Body of pancreas (tissue), 4 donors: ENCODE results near the gene RASA2.

Experiments
- CTCF ChIP-seq, 7 experiments: fragments of 450-650 bp in 4 of 7; fragments of 200-600 bp in 3 of 7; sonication (generic) in 3 of 7; IDR thresholded peaks; one replicate each; pipeline ENCODE4 v1.5.1; 2016 to 2019; ENCODE audit warnings: antibody characterized with exemption in 7 of 7
- POLR2A ChIP-seq, 3 donors: fragments of 450-650 bp; IDR thresholded peaks; one replicate each; pipeline ENCODE4 v1.6.1; 2016; ENCODE audit warnings: antibody characterized with exemption in 3 of 3, mild to moderate bottlenecking in 2 of 3

- TF ChIP-seq POLR2A (IDR thresholded peaks at IDR 0.05) (no peak), CTCF (IDR thresholded peaks at IDR 0.05) (no peak)
Measured at GRCh38 chr3:141540531-141540930, 53.7 kb downstream of the RASA2 start.
